HepG2 (cell line): Measurements from ENCODE around the gene DNAJB12. TPM values are rescaled to one million over a fixed set of nuclear protein-coding genes. Genes with fewer than 3 reads are reported as not detected.

Experiments used
- ATAC-seq: fragments of 200-7000 bp; cut with Tn5 transposase; 3 replicates; pipeline ENCODE4 v1.9.1; 2020; ENCODE audit warnings: mild to moderate bottlenecking, moderate library complexity
- BruUV-seq: library from RNA; stranded (reverse); fragments of 400-500 nt; replicated peaks from 2 replicates; lab custom pipeline; 2021; lab: Mats Ljungman, UMichigan
- CTCF ChIA-PET: fragments of 300-600 bp; formaldehyde crosslinking; extraction: SDS; loops from one replicate; lab custom pipeline; 2021; ENCODE audit warnings: low total read pairs, inconsistent platforms, low intra/inter-chr PET ratio; lab: Yijun Ruan, JAX
- POLR2A ChIA-PET: fragments of 350-600 bp; sonication (Branson Sonifier 250); formaldehyde crosslinking; loops from one replicate; lab custom pipeline; 2020; ENCODE audit warnings: antibody characterized with exemption, inconsistent platforms; lab: Yijun Ruan, JAX
- DNase-seq: peaks from one replicate; pipeline ENCODE4 v3.0.0-alpha.2; 2015; ENCODE audit warnings: low spot score
- FAIRE-seq: peaks from 3 replicates; lab custom pipeline; 2011; peaks lifted over from hg19 to GRCh38; lab: Jason Lieb, UNC
- H2AFZ ChIP-seq: one replicate; pipeline ENCODE4 v1.6.1; 2011; ENCODE audit warnings: low read length, inconsistent platforms
- H3K27ac ChIP-seq: fragments of 300-600 bp; 3 replicates; pipeline ENCODE4 v1.8.0; 2011; ENCODE audit warnings: mixed run types, mild to moderate bottlenecking, mixed read lengths, low read length, inconsistent platforms; ENCODE audit not compliant: insufficient read depth; ENCODE audit errors: extremely low read length
- H3K27me3 ChIP-seq, 2 experiments: fragments of 200-600 bp in 1 of 2; 2 replicates in 1 of 2; 3 replicates in 1 of 2; pipeline versions ENCODE4 v1.6.0 to v1.8.0; 2011; ENCODE audit warnings: low read length in 2 of 2, mild to moderate bottlenecking in 2 of 2, moderate library complexity in 2 of 2, inconsistent platforms in 1 of 2; ENCODE audit not compliant: insufficient read depth in 2 of 2, control insufficient read depth in 1 of 2
- H3K36me3 ChIP-seq, 2 experiments: fragments of 200-600 bp in 1 of 2; replicated peaks in 1 of 2; 2 replicates in 1 of 2; 3 replicates in 1 of 2; pipeline versions ENCODE4 v1.5.1 to v1.8.0; 2011; ENCODE audit warnings: low read length in 2 of 2, inconsistent platforms in 1 of 2; ENCODE audit not compliant: insufficient read depth in 2 of 2, control insufficient read depth in 1 of 2
- H3K4me1 ChIP-seq: 2 replicates; pipeline ENCODE4 v1.5.1; 2012; ENCODE audit warnings: low read length, inconsistent platforms; ENCODE audit not compliant: insufficient read depth
- H3K4me2 ChIP-seq: 2 replicates; pipeline ENCODE4 v1.6.0; 2011; ENCODE audit warnings: low read depth, low read length, inconsistent platforms
- H3K4me3 ChIP-seq, 3 experiments: fragments of 200-600 bp in 1 of 3; sonication (generic), shearing (Covaris generic) in 1 of 3; replicated peaks in 1 of 3; 2 replicates each; pipeline ENCODE4 v1.5.1; 2011 to 2016; ENCODE audit warnings: low read length in 3 of 3, inconsistent platforms in 2 of 3, low read depth in 2 of 3, mild to moderate bottlenecking in 2 of 3, control low read depth in 1 of 3, mixed read lengths in 1 of 3; ENCODE audit not compliant: insufficient read depth in 1 of 3
- H3K79me2 ChIP-seq: one replicate; pipeline ENCODE4 v1.6.1; 2011; ENCODE audit warnings: low read length, inconsistent platforms; ENCODE audit not compliant: insufficient read depth
- H3K9ac ChIP-seq: 2 replicates; pipeline ENCODE4 v1.6.0; 2011; ENCODE audit warnings: mild to moderate bottlenecking, low read depth, low read length, inconsistent platforms; ENCODE audit not compliant: insufficient read depth
- H3K9me3 ChIP-seq: 2 replicates; pipeline ENCODE4 v1.5.1; 2012; ENCODE audit warnings: mild to moderate bottlenecking, low read length
- H4K20me1 ChIP-seq: 2 replicates; pipeline ENCODE4 v1.6.0; 2011; ENCODE audit warnings: inconsistent platforms, mild to moderate bottlenecking, low read length, moderate library complexity; ENCODE audit not compliant: insufficient read depth
- NCOR1 ChIP-seq: fragments of 200-600 bp; sonication (generic); IDR thresholded peaks from 2 replicates; pipeline ENCODE4 v1.7.0; 2017; ENCODE audit warnings: antibody characterized with exemption, low read length, borderline replicate concordance
- PHF21A ChIP-seq: sonication (generic); formaldehyde crosslinking; IDR thresholded peaks from 2 replicates; pipeline ENCODE4 v1.5.0; 2020; ENCODE audit warnings: mild to moderate bottlenecking, missing genetic modification reagents
- ZNF883 ChIP-seq: sonication (generic); formaldehyde crosslinking; IDR thresholded peaks from 2 replicates; pipeline ENCODE4 v1.5.1; 2020; ENCODE audit warnings: mild to moderate bottlenecking, missing genetic modification reagents; ENCODE audit errors: not compliant biosample characterization
- WGBS: methylation state at CpG from one replicate; pipeline ENCODE4 v1.1.6; 2017; ENCODE audit warnings: low lambda C conversion rate; 5-methylcytosine and 5-hydroxymethylcytosine counted together
- in situ Hi-C: cut with HindIII; loops from 2 replicates; pipeline ENCODE4 v1.10.0; 2017; ENCODE audit warnings: low pct_unique_long_range_greater_than_20kb; ENCODE audit not compliant: extremely low pct_ligation_motif_present
- intact Hi-C: fragments of 100-400 bp; cut with micrococcal nuclease; formaldehyde crosslinking; loops from one replicate; pipeline ENCODE4 v1.10.0; 2022; ENCODE audit not compliant: unreplicated experiment
- polyA plus RNA-seq, 8 experiments: library from polyadenylated mRNA; depleted of rRNA in 3 of 8; stranded (reverse) in 7 of 8; unstranded in 1 of 8; fragments of >200 nt; fragmentation: Illumina TruSeq in 4 of 8; extraction: Trizol in 4 of 8; gene quantifications; 2 replicates each; pipeline versions ENCODE4 v1.2.1 to v1.2.3, GENCODE V29; 2011 to 2016; ENCODE audit warnings: low read depth in 4 of 8, missing spikeins in 1 of 8, mixed read lengths in 1 of 8; ENCODE audit not compliant: insufficient read depth in 1 of 8
- total RNA-seq, 5 experiments: library from RNA; depleted of rRNA; stranded (reverse); fragments of >200 nt; fragmentation: Illumina TruSeq; extraction: Trizol; gene quantifications; 2 replicates each; pipeline ENCODE4 v1.2.3, GENCODE V29; 2016; ENCODE audit warnings: low read depth in 1 of 5
- TF ChIP-seq, protein P1 (sequence below): sonication (generic); formaldehyde crosslinking; IDR thresholded peaks from 2 replicates; pipeline ENCODE4 v1.5.0; 2020; ENCODE audit warnings: mild to moderate bottlenecking, missing genetic modification reagents

The DNAJB12 gene
- total and polyA plus RNA-seq, 2 of the 13 experiments (the other 11 are each of a cell fraction or from before 2014, with no cell fraction given), result 10.8 to 18.2 TPM

DNA sequence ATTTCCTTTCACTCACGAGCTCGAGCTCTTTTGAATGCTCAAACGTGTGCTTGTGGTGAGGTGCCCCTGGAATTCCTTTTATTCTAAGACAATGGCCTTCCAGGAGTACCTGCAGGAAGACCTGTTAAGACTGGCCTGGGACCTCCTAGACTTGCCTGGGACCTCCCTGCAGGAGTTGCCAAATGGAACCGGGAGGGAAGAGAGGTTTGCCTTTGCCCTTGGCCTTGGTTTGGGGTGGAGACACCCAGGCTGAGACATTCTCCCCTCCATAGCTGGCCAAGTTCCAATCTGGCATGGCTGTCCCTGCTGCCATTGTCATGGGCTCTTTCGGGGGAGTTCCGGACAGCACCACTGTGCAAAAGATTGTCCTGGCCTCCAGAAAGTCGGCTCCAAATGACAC lies 39.7 kb downstream of the DNAJB12 start (continued):
- TF ChIP-seq PHF21A (CRISPR knock-in tag) (no peak), ZNF883 (no peak)

DNA sequence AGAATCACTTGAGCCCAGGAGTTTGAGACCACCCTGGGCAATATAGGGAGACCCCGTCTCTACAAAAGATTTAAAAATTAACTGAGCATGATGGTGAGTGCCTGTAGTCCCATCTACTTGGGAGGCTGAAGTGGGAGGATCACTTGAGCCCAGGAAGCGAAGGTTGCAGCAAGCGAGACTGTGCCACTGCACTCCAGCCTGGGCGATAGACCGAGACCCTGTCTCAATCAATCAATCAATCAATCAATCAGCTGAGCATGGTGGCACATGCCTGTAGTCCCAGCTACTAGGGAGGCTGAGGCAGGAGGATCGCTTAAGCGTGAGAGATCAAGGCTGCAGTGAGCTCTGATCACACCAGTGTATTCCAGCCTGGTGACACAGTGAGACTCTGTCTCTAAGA lies 40.5 kb downstream of the DNAJB12 start:
- CTCF ChIA-PET, result no interaction called here
- in situ Hi-C loops, result no loop called here

More for the DNA sequence above, 40.5 kb downstream of the DNAJB12 start:
- FAIRE-seq (no peak), ATAC-seq (no peak)
- BruUV-seq, result no TSS peak
- Histone ChIP-seq H3K36me3 (no peaks in the 10 kb centered on the region), H3K79me2 (no peaks in the 10 kb centered on the region), H3K9me3 (no peaks in the 10 kb centered on the region), H3K4me2 (no peak overlapping the region)
- no peak for TF ChIP-seq NCOR1
- TF ChIP-seq, protein P1, sequence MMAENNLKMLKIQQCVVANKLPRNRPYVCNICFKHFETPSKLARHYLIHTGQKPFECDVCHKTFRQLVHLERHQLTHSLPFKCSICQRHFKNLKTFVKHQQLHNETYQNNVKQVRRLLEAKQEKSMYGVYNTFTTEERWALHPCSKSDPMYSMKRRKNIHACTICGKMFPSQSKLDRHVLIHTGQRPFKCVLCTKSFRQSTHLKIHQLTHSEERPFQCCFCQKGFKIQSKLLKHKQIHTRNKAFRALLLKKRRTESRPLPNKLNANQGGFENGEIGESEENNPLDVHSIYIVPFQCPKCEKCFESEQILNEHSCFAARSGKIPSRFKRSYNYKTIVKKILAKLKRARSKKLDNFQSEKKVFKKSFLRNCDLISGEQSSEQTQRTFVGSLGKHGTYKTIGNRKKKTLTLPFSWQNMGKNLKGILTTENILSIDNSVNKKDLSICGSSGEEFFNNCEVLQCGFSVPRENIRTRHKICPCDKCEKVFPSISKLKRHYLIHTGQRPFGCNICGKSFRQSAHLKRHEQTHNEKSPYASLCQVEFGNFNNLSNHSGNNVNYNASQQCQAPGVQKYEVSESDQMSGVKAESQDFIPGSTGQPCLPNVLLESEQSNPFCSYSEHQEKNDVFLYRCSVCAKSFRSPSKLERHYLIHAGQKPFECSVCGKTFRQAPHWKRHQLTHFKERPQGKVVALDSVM (CRISPR knock-in tag), result 0 out of 2 replicates have a peak, but pooled peaks have one; percentile 24
- TF ChIP-seq, all 625 proteins: peak for 1
- Histone ChIP-seq H2AFZ (no peak overlapping the region), H4K20me1 (no peaks in the 10 kb centered on the region), H3K4me1 (peaks cover 78% of the 10 kb centered on the region), H3K4me3 (no peak overlapping the region), H3K27me3 (no peaks in the 10 kb centered on the region), H3K27ac (no peak overlapping the region), H3K9ac (no peak overlapping the region)
- POLR2A ChIA-PET, result interaction anchor here (3.2 kb wide), 1 partner anchor 40 kb away, joined by 45 read pairs; the partner anchor contains the start of gene DDIT4
- intact Hi-C loops, result no loop called here
- no peak for DNase-seq
- 97% methylated on average over 7 of the region's 7 CpGs for WGBS
